Lung (tissue), 12 donors: ENCODE measurements around the gene OSBPL3. TPM values are rescaled to one million over a fixed set of nuclear protein-coding genes. Genes with fewer than 3 reads are reported as not detected.

Source experiments
- ATAC-seq: fragments of 200-7000 bp; cut with Tn5 transposase; one replicate; pipeline ENCODE4 v1.9.1; 2020; ENCODE audit warnings: moderate number of reproducible peaks; ENCODE audit not compliant: insufficient read depth, low FRiP score
- DNase-seq, 3 donors: peaks; one replicate each; pipeline ENCODE4 v3.0.0-alpha.2; 2013 to 2017
- H3K27ac ChIP-seq, 2 donors: one replicate each; pipeline ENCODE4 v1.5.1; 2013; ENCODE audit warnings: mild to moderate bottlenecking in 2 of 2, moderate library complexity in 2 of 2, control low read depth in 1 of 2, inconsistent platforms in 1 of 2, low read depth in 1 of 2, low read length in 1 of 2
- H3K27me3 ChIP-seq, 3 donors: one replicate each; pipeline ENCODE4 v1.5.1; 2013; ENCODE audit warnings: low read length in 2 of 3; ENCODE audit not compliant: control insufficient read depth in 3 of 3, insufficient read depth in 3 of 3
- H3K36me3 ChIP-seq, 4 donors: one replicate each; pipeline ENCODE4 v1.5.1; 2013; ENCODE audit warnings: low read length in 4 of 4, mild to moderate bottlenecking in 1 of 4, moderate library complexity in 1 of 4; ENCODE audit not compliant: control insufficient read depth in 4 of 4, insufficient read depth in 4 of 4
- H3K4me1 ChIP-seq, 5 donors: one replicate each; pipeline ENCODE4 v1.5.1; 2013; ENCODE audit warnings: low read length in 5 of 5, mild to moderate bottlenecking in 2 of 5, moderate library complexity in 1 of 5; ENCODE audit not compliant: control insufficient read depth in 5 of 5, insufficient read depth in 5 of 5
- H3K4me3 ChIP-seq: one replicate; pipeline ENCODE4 v1.5.1; 2013; ENCODE audit warnings: mild to moderate bottlenecking, control low read depth, moderate library complexity
- H3K9ac ChIP-seq, 2 donors: one replicate each; pipeline ENCODE4 v1.5.1; 2013; ENCODE audit warnings: low read length in 2 of 2, control low read depth in 1 of 2; ENCODE audit not compliant: insufficient read depth in 1 of 2
- H3K9me3 ChIP-seq, 4 donors: one replicate each; pipeline ENCODE4 v1.5.1; 2013; ENCODE audit warnings: low read length in 3 of 4, mild to moderate bottlenecking in 1 of 4, moderate library complexity in 1 of 4; ENCODE audit not compliant: control insufficient read depth in 4 of 4, insufficient read depth in 3 of 4
- WGBS, 2 donors: extraction: QIAGEN DNeasy Blood & Tissue Kit; methylation state at CpG; one replicate each; pipeline ENCODE4 v1.1.7; 2013; 5-methylcytosine and 5-hydroxymethylcytosine counted together
- polyA plus RNA-seq, 2 donors: library from polyadenylated mRNA; stranded (reverse); fragments of 200-250 nt; gene quantifications; one replicate each; pipeline ENCODE4 v1.2.1, GENCODE V29; 2013
- total RNA-seq, 2 donors: library from RNA; depleted of rRNA in 1 of 2; stranded (reverse); fragments of >200 nt in 1 of 2; gene quantifications; one replicate each; pipeline ENCODE4 v1.2.1, GENCODE V29; 2014 to 2021
- TF ChIP-seq, protein P1 (sequence below): IDR thresholded peaks from 2 replicates; pipeline ENCODE4 v1.5.1; 2012; ENCODE audit warnings: mild to moderate bottlenecking; ENCODE audit errors: control extremely low read depth, extremely low read depth
- donor health status: control.
- donor health status: control.
- donor health status: Bipolar disorder and iron deficiency.
- donor health status: healthy.
- donor health status: DM: yes; HTN: yes; CAD: no.

The OSBPL3 gene
- total and polyA plus RNA-seq, 4 donors: 8.6 to 32.0 (median 20.4) TPM

DNA sequence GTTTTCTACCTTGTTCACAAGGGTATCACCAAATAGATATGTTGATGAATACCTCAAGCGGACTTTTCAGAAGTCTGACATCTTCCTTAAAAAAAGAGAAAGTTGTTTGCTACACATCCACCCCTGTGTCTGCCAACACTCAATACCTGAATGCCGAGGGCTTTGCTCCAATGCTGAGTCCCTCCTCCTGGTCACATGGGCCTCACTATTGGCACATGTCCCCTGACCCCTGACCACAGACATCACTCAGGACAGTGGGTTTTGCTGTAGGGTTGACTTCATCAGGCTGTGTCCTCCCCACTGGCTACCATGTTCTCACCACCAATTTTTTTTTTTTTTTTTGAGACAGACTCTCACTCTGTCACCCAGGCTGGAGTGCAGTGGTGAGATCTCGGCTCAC, 76.4 kb downstream of the OSBPL3 start:
- Histone ChIP-seq H3K9ac (no peak overlapping the region), H3K4me3 (no peak overlapping the region), H3K36me3 (no peaks in the 10 kb centered on the region), H3K27ac (no peak overlapping the region), H3K4me1 (peaks cover 0 to 10% (median 4%) of the 10 kb centered on the region in 5 donors), H3K27me3 (no peaks in the 10 kb centered on the region), H3K9me3 (peaks cover 0 to 1% (median 0%) of the 10 kb centered on the region in 4 donors)
- TF ChIP-seq, protein P1, sequence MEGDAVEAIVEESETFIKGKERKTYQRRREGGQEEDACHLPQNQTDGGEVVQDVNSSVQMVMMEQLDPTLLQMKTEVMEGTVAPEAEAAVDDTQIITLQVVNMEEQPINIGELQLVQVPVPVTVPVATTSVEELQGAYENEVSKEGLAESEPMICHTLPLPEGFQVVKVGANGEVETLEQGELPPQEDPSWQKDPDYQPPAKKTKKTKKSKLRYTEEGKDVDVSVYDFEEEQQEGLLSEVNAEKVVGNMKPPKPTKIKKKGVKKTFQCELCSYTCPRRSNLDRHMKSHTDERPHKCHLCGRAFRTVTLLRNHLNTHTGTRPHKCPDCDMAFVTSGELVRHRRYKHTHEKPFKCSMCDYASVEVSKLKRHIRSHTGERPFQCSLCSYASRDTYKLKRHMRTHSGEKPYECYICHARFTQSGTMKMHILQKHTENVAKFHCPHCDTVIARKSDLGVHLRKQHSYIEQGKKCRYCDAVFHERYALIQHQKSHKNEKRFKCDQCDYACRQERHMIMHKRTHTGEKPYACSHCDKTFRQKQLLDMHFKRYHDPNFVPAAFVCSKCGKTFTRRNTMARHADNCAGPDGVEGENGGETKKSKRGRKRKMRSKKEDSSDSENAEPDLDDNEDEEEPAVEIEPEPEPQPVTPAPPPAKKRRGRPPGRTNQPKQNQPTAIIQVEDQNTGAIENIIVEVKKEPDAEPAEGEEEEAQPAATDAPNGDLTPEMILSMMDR: no peak
- DNase-seq (no peak), ATAC-seq (no peak)
- 92 to 93% methylated on average over 3 of the region's 3 CpGs for WGBS, 2 donors

DNA sequence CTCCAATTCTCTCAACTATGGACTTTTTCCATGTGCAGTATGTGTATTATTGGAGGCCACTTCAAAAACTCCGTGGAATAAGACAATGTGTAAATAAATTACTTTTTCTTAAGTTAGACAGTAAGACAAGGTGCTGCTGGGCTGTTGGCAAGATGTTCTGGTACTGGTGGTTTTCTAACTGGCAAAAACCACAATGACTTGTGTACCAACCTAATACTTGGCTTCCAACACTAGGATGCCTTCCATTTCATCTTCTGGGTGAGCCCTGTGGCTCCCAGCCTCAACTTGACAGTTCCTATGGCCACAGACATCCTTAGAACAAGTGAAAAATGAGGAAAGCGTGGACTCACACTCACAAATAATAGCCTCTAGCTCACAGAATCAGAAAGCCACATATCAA, 77.0 kb downstream of the OSBPL3 start:
- Histone ChIP-seq H3K27me3 (no peaks in the 10 kb centered on the region), H3K36me3 (no peaks in the 10 kb centered on the region), H3K9ac (no peak overlapping the region), H3K4me1 (peaks cover 0 to 10% (median 4%) of the 10 kb centered on the region in 5 donors), H3K4me3 (no peak overlapping the region), H3K9me3 (peaks cover 0 to 1% (median 0%) of the 10 kb centered on the region in 4 donors), H3K27ac (no peak overlapping the region)
- 65 to 78% methylated on average over 2 of the region's 2 CpGs for WGBS, 2 donors
- DNase-seq: no peak
- TF ChIP-seq, protein P1: no peak
- ATAC-seq: no peak

DNA sequence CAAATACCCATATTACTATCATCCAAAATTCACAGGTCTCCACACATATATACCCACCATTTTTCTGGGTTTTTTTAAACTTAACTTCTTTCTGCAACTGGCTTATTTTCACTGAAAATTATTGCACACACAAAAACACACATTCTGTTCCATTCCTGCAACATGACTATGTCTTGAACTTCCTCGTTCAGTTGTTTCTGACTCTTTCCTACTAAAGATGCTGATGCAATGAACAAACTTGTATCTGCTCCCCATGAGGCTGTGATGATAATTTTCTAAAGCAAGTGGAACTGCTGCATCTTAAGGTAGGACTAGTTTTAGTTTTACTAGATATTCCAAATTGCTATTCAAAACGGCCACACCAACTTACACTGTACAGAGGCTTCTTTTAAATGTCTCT, 77.7 kb downstream of the OSBPL3 start:
- 32 to 63% methylated on average over 2 of the region's 2 CpGs for WGBS, 2 donors
- no peak overlapping the region for H3K4me3 ChIP-seq
- no peaks in the 10 kb centered on the region for H3K27me3 ChIP-seq
- H3K9me3 ChIP-seq: peaks cover 0 to 1% (median 0%) of the 10 kb centered on the region in 4 donors
- H3K4me1 ChIP-seq: peaks cover 0 to 10% (median 4%) of the 10 kb centered on the region in 5 donors
- H3K27ac ChIP-seq: no peak overlapping the region
- ATAC-seq: no peak
- no peaks in the 10 kb centered on the region for H3K36me3 ChIP-seq
- TF ChIP-seq, protein P1: no peak
- DNase-seq: no peak
- no peak overlapping the region for H3K9ac ChIP-seq

DNA sequence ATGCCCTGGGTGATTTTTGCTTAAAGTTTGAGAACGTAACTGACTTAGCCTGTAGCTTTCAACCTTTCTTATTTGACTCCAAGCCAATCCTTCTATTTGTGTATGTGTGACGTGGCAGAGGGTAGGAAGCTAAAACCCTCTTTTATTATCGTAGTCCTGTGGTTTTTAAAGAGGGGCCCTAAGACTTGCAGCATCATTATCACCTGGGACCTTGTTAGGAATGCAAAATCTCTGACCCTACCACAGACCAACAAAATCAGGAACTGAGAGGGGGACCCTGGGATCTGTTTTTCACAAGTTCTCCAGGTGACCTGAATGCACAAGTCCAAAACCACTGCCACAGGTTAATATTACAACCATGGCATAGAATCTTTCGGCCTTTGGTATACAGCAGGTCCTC, 80.1 kb downstream of the OSBPL3 start:
- TF ChIP-seq, protein P1: no peak
- WGBS, 2 donors: 80 to 82% methylated on average over 4 of the region's 4 CpGs
- Histone ChIP-seq H3K36me3 (no peaks in the 10 kb centered on the region), H3K9me3 (no peaks in the 10 kb centered on the region), H3K4me1 (peaks cover 0 to 5% (median 0%) of the 10 kb centered on the region in 5 donors), H3K27me3 (no peaks in the 10 kb centered on the region), H3K9ac (no peak overlapping the region), H3K27ac (no peak overlapping the region), H3K4me3 (no peak overlapping the region)
- DNase-seq (no peak), ATAC-seq (no peak)
